ENCODE results near the gene CHRNB1.

The CHRNB1 gene

DNA sequence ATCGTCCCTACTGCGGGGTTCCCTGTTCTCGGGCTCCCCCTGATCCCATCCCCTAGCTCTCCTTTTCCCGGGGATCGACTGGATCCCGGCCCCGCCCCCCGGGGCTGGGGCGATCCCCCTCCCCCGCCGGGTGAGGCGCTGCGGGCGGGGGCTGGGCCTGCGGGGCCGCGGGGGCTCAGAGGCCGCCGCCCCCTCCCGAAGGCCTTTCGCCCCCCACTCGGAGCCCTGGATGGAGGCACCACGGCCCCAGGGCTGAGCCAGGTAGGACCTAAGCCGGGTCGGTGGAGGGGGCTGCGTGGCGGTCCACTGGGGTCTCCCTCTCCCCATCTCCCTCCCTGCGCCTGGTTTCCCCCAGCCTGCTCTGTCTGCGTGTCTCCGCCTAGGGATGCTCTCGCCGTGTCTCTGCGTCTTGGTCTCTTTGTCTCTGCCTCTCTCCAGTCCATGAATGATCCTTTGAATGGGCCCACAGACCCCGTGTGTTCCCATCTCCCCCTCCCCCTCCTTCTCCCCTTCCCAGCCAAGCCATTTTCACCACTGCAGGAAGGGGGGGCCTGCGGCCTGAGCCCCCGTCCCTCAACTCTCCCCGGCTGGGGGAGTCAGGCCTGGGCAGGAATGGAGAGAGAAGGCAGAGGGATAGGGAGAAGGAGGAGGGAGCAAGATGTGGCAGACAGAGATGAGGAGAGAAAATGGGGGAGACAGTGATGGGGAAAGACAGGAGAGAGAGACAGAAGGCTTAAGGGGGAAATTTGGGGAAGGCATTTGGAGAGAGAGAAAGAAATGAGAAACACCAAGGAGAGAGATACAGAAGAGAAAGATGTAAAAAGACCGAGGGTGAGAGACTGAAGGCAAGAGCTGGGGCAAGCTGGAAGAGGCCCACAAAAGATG is 39.3 kb upstream of the CHRNB1 start:
- no peak for TF ChIP-seq ZFX (IDR thresholded peaks at IDR 0.05)
- TF ChIP-seq, protein P1, sequence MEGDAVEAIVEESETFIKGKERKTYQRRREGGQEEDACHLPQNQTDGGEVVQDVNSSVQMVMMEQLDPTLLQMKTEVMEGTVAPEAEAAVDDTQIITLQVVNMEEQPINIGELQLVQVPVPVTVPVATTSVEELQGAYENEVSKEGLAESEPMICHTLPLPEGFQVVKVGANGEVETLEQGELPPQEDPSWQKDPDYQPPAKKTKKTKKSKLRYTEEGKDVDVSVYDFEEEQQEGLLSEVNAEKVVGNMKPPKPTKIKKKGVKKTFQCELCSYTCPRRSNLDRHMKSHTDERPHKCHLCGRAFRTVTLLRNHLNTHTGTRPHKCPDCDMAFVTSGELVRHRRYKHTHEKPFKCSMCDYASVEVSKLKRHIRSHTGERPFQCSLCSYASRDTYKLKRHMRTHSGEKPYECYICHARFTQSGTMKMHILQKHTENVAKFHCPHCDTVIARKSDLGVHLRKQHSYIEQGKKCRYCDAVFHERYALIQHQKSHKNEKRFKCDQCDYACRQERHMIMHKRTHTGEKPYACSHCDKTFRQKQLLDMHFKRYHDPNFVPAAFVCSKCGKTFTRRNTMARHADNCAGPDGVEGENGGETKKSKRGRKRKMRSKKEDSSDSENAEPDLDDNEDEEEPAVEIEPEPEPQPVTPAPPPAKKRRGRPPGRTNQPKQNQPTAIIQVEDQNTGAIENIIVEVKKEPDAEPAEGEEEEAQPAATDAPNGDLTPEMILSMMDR (conservative IDR thresholded peaks at IDR 0.05) = no peak
- peak overlapping the region; percentile 86 for H3K27ac ChIP-seq

DNA sequence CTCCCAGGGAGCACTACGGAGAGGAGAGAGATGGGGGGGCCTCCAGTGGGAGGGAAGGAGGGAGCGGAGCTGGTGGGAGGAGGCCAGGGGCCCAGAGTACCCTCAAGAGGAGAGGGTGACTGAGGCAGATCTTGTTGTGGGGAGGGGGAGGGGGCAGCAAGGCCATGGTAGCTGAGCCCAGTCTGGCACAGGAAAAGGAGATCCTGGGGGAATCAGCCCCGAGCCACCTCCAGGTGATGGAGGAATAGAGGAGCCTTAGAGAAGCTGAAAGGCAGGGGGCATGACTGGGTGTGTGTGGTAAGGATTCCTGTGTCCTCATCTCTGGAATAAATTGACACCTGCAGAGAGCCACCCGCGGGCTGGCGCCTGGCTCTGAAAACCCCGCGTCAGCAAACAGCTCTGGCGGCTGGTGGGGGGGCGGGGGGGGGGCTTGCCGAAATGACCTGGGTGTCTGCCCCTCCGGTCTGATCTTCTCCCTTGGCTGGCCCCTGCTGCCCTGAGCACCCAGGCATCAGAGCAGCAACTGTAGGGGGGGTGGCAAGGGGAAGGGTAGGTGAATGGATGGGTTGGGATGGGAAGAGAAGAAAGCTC is 38.5 kb upstream of the CHRNB1 start:
- TF ChIP-seq, protein P1 (conservative IDR thresholded peaks at IDR 0.05) = no peak
- no peak for TF ChIP-seq ZFX (IDR thresholded peaks at IDR 0.05)
- H3K27ac ChIP-seq = no peak overlapping the region

DNA sequence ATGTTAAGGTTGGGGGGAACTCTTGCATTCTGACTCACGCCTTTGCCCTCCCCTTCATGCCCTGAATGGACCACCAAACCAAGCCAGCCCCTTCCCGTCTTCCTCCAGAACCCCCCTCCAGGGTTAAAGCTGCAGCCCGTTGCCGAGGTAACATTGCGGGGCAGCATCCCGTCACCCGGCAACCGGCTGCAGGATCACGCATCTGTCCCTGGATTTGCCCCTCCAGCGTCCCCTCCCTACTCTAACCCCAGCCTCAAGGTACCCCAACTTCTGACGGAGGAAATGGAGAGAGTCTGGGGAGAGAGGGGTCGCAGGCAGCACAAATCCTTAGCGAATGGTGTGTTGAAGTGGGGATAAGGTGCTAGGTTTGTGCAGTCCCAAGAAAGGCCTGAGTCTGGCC is 37.8 kb upstream of the CHRNB1 start:
- no peak for TF ChIP-seq ZFX (IDR thresholded peaks at IDR 0.05)
- TF ChIP-seq, protein P1 (conservative IDR thresholded peaks at IDR 0.05) = no peak
- no peak overlapping the region for H3K27ac ChIP-seq

DNA sequence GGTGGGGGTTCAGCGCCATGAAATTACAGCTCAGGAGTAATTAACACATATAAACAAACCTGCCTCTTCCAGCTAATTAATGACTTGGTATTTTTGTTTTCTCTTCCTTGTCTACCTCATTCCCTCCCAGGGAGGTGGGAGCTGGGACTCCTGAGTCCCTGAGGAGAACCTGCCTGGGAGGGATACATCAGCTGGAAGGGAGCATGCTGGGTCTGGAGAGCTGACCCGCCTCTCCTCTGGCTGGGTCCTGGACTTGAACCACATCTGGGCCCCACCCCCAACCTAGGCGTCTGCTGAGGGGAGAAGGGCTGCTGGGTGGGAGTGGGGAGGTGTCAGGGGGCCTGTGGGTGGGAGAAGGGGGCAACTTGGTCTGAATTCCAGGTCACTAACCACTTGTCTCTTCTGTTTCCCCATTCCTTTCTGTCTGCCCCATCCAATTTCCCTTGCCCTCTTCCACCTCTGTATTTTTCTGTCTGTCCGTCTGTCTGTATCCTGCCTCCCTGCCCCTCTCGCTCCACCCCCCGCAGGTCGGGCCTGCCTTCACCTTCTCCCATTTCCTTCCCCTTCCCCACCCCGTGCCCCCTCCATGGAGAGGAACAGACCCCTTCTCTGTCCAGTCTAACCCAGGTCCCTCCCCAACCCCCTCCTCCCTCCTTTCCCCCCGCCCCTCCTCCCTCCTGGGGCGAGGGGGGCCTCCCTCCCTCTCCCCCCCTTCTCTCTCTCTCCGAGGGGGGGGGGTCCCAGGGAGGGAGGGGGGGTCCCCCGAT is 37.2 kb upstream of the CHRNB1 start, which contains the start of gene NLGN2:
NLGN2 (plus strand) TSS at position 361 of the 767 bp plus-strand sequence. CDS start 411 bp downstream, outside the sequence.
- TF ChIP-seq ZFX (IDR thresholded peaks at IDR 0.05) = no peak
- TF ChIP-seq, protein P1 (conservative IDR thresholded peaks at IDR 0.05) = no peak
- no peak within 1 kb of the TSS for H3K27ac ChIP-seq

DNA sequence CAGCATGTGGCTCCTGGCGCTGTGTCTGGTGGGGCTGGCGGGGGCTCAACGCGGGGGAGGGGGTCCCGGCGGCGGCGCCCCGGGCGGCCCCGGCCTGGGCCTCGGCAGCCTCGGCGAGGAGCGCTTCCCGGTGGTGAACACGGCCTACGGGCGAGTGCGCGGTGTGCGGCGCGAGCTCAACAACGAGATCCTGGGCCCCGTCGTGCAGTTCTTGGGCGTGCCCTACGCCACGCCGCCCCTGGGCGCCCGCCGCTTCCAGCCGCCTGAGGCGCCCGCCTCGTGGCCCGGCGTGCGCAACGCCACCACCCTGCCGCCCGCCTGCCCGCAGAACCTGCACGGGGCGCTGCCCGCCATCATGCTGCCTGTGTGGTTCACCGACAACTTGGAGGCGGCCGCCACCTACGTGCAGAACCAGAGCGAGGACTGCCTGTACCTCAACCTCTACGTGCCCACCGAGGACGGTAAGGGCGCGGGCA is 36.6 kb upstream of the CHRNB1 start:
- H3K27ac ChIP-seq = no peak overlapping the region
- TF ChIP-seq, protein P1 (conservative IDR thresholded peaks at IDR 0.05) = no peak
- no peak for TF ChIP-seq ZFX (IDR thresholded peaks at IDR 0.05)

DNA sequence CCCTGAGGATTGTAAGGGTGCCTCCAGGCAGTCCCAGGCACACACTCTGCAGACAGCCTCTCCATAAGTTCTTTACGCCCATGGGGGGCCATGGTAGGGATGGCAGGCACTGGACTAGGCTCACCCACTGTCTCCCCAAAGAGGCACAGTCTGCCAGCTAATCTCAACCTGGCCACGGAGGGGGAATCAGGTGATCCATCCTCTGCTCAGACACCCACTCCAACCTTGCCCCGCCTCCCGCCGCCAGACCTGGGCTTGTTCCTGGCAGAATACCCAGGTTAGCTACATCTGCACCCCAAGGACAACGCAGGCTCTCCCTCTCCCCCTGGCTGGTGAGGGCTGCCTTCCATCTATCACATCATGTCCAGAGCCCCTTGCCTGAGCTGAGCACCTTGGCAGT is 36.0 kb upstream of the CHRNB1 start:
- H3K27ac ChIP-seq = no peak overlapping the region
- TF ChIP-seq, protein P1 (conservative IDR thresholded peaks at IDR 0.05) = no peak
- TF ChIP-seq ZFX (IDR thresholded peaks at IDR 0.05) = no peak

Measured in C4-2B (cell line).